ENCODE measurements around the gene ASF1A. TPM values are rescaled to one million over a fixed set of nuclear protein-coding genes. Genes with fewer than 3 reads are reported as not detected.

The ASF1A gene
- total and polyA plus RNA-seq, 8 donors: 22.9 to 48.7 (median 44.7) TPM

DNA sequence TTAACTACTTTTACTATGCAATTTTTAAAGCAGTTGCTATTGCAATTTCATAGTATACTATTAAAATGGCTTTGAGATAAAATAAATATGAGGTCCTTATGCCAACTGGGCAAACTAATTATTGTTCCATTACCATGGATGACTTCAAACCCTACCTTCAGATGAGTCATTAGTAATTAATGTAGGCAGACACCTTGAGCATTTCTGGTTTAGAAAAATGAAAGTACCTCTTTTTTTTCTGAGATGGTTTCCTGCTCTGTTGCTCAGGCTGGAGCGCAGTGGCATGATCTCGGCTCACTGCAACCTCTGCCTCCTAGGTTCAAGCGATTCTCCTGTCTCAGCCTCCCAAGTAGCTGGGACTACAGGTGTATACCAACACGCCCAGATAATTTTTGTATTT, 11.9 kb downstream of the ASF1A start:
- H3K9me3 ChIP-seq: no peaks in the 10 kb centered on the region
- no peak for ATAC-seq
- DNase-seq: no peak
- no peaks in the 10 kb centered on the region for H3K27me3 ChIP-seq
- TF ChIP-seq, protein P1, sequence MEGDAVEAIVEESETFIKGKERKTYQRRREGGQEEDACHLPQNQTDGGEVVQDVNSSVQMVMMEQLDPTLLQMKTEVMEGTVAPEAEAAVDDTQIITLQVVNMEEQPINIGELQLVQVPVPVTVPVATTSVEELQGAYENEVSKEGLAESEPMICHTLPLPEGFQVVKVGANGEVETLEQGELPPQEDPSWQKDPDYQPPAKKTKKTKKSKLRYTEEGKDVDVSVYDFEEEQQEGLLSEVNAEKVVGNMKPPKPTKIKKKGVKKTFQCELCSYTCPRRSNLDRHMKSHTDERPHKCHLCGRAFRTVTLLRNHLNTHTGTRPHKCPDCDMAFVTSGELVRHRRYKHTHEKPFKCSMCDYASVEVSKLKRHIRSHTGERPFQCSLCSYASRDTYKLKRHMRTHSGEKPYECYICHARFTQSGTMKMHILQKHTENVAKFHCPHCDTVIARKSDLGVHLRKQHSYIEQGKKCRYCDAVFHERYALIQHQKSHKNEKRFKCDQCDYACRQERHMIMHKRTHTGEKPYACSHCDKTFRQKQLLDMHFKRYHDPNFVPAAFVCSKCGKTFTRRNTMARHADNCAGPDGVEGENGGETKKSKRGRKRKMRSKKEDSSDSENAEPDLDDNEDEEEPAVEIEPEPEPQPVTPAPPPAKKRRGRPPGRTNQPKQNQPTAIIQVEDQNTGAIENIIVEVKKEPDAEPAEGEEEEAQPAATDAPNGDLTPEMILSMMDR (IDR thresholded peaks at IDR 0.05): no peak
- H3K36me3 ChIP-seq: peaks cover 0 to 71% of the 10 kb centered on the region in 2 donors
- intact Hi-C loops (cut with DNase I): no loop called here
- peaks cover 0 to 4% of the 10 kb centered on the region in 2 donors for H3K4me1 ChIP-seq
- no peak overlapping the region for H3K4me3 ChIP-seq
- H3K27ac ChIP-seq: no peak overlapping the region

DNA sequence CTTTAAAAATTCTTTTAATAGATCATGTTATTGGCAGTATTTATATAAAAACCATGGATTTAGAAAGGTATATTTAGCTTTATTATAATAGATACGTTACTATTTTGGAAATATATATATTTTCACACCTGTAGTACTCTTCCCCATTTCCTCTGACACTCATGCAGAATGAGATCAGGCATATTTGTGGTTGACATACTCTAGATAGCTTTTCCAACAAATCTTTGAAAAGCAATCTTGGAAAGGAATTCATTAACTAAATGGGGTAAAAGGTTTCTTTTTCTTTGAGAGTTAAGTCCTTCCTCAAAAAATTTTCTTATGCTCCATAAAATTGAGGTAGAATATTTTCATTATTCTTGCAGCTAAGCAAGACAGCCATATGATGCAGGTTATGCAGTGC, 14.5 kb downstream of the ASF1A start:
- Histone ChIP-seq H3K27me3 (no peaks in the 10 kb centered on the region), H3K9me3 (no peaks in the 10 kb centered on the region), H3K36me3 (peaks cover 0 to 93% of the 10 kb centered on the region in 2 donors), H3K27ac (no peak overlapping the region), H3K4me1 (no peaks in the 10 kb centered on the region), H3K4me3 (no peak overlapping the region)
- ATAC-seq (no peak), DNase-seq (no peak)
- intact Hi-C loops (cut with DNase I): no loop called here
- TF ChIP-seq, protein P1 (IDR thresholded peaks at IDR 0.05): no peak

DNA sequence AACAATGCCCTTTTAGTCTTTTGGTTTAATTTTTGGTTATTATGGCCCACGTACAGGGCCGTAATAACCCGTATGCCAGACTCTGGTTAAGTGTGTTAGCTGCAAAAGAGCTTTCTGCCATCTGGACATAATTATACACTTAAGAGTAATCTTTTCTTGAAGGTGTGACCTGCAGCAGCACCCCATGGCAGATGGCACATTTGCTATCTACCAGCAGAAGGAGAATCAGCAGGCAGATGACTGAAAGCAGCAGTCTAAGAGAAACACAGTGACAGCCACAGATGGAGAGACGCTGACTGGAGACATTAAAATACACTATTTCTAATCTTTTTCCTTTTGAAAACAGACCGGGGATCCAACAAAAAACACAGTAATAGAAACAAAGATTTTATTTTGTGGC, 18.7 kb downstream of the ASF1A start:
- no peak for DNase-seq
- Histone ChIP-seq H3K36me3 (peaks cover 0 to 97% of the 10 kb centered on the region in 2 donors), H3K27me3 (no peaks in the 10 kb centered on the region), H3K9me3 (no peaks in the 10 kb centered on the region), H3K4me1 (no peaks in the 10 kb centered on the region), H3K4me3 (no peak overlapping the region), H3K27ac (no peak overlapping the region)
- TF ChIP-seq, protein P1 (IDR thresholded peaks at IDR 0.05): no peak
- intact Hi-C loops (cut with DNase I): no loop called here
- no peak for ATAC-seq

DNA sequence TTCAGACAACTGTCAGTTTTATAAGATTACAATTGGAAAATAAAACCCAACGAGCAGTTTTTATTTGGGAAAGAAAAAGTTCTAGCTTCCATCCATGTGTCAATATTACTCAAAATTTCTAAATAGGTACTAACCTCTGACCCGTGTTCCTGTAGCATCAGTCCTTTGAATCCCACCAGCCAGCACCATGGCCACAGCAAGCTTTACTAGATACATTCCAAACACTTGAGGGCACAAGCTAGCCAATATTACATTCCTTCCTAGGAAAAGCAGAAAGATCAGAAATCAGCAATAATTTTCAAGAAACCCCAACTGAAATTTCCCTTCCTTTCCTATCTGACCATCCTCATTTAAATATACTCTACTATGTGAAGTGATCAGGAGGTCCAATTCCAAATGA, 19.2 kb downstream of the ASF1A start:
- no peak for DNase-seq
- intact Hi-C loops (cut with DNase I): no loop called here
- Histone ChIP-seq H3K36me3 (peaks cover 0 to 97% of the 10 kb centered on the region in 2 donors), H3K27ac (no peak overlapping the region), H3K4me1 (no peaks in the 10 kb centered on the region), H3K4me3 (no peak overlapping the region), H3K27me3 (no peaks in the 10 kb centered on the region), H3K9me3 (no peaks in the 10 kb centered on the region)
- ATAC-seq: no peak
- TF ChIP-seq, protein P1 (IDR thresholded peaks at IDR 0.05): no peak

DNA sequence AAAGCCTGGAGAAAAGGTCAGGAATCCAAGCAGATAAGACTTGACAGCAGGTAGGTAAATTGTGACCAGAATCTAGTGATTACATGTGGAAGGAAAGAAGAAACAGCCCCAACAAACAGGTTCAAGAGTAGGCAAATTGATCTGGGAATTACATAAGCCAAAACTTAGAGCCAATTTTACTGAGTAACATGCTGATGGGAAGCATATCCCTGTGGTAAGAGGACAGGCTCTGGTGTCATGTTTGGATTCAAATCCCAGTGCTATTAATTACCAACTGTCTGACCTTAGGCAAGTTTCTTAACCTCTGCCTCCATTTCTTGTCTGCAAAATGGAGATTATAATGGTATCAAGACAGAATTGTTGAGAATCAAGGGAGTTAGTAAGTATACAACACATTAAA, 20.6 kb downstream of the ASF1A start:
- ATAC-seq (no peak), DNase-seq (no peak)
- Histone ChIP-seq H3K27me3 (no peaks in the 10 kb centered on the region), H3K4me3 (no peak overlapping the region), H3K4me1 (no peaks in the 10 kb centered on the region), H3K36me3 (peaks cover 0 to 96% of the 10 kb centered on the region in 2 donors), H3K27ac (no peak overlapping the region), H3K9me3 (no peaks in the 10 kb centered on the region)
- TF ChIP-seq, protein P1 (IDR thresholded peaks at IDR 0.05): no peak
- intact Hi-C loops (cut with DNase I): no loop called here

All from left lung (tissue), 10 donors.